ENCODE results near the gene DCPS.
"Not testable (repeated sequence)": the region's sequence is repeated elsewhere in the genome, so short reads cannot be mapped to it uniquely, and the experiment has no call there.

The DCPS gene

GRCh38 chr11:126385991-126386728, 82.3 kb downstream of the DCPS start:
- no peak for DNase-seq

- peak; percentile 74 to 85 for DNase-seq
Observed at GRCh38 chr11:126386729-126387071, 82.8 kb downstream of the DCPS start.

DNA sequence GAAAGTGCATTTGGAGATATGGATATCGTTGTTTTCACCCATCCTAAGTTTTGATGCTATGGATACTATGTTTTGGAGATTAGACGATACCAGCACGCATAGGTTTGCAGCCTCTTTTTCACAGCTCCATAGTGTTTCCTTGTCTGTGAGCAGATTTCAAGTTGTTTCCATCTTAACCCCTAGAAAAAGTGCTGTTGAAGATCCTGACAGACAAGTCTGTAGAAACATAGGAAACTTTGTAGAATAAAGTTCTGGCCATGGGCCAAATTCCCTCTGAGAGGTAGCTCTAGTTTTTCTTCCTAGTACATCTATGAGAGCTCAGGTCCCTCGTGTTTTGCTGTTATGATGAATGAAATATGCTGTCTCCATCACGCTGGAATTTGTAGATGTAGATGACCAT, 84.0 kb downstream of the DCPS start:
- DNase-seq: no peak

GRCh38 chr11:126390272-126390867, 86.5 kb downstream of the DCPS start:
- no peak for DNase-seq

GRCh38 chr11:126391286-126391954, 87.6 kb downstream of the DCPS start:
- DNase-seq: peak; percentile 32 to 36

DNA sequence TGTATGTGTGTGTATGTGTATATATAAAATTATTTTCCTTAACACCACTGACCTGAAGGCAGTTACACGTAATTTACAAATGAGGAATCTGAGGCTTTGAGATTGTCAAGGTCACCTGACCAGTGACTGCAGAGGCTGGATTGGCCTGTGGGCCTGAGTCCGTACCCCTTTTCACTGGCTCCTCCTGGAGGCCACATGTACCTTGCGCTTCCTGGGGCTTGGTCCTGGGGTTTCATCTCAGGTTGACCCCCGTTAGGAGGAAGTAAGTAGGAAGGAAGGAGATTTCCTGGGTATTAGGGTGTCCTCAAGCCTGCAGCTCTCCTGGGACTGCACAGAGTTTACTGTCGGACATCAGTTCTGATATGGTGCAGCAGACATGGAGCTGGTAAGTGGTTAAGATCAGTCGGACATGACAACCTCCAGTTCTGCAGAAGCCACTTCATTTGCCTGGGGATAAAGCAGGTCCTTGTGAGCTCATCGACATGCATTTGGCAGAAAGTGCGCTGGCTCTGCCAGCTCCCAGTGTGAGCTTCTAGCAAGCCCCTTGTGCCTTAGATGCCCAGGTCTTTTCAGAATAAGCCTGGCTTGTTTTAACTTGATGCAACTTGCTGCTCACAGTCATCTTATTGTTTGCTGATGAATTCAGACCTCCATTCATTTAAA, 88.2 kb downstream of the DCPS start:
- DNase-seq: peak; percentile 55 to 77

- peak; percentile 98 to 99 for DNase-seq
Observed at GRCh38 chr11:126392633-126393013, 88.8 kb downstream of the DCPS start.

- no peak for DNase-seq
Observed at GRCh38 chr11:126393143-126393542, 89.3 kb downstream of the DCPS start.

DNA sequence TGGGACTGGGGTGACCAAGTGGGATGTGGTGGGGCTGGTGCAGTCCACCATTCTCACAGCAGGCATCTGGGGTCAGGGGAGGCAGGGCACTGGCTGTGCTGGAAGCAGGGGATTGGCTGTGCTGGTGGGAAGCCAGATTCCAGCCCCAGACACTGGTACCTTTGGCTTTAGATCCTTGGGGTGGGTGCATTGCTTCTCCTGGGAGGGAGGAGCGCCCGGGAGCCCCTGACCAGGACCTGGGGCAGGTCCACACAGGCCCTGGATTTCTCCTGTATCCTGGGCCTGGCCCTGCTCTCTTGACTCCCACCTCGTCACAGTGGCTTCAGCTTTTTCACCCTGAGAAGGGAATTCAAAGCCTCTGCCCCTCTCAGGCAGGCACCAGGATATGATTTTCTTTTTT, 90.2 kb downstream of the DCPS start:
- no peak for DNase-seq

DNA sequence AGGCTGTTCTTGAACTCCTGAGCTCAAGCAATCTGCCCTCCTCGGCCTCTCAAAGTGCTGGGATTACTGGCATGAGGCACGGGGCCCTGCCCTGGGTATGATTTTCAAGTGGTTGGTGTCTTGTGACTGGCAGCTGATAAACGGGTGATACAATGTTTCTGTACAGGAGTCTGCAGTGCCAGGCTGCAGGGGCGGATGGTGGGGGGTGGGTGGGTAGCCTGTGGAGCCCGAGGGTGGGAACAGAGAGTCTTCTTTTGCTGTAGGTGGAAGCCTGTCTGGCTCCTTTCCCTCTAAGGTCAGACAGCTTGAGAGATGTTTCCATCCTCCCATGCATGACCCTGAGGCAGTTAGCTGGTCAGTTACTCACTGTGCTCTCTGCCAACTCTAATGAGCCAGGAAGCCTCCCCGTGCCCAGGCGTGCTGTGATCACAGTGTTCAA, 90.8 kb downstream of the DCPS start:
- not testable (repeated sequence) for DNase-seq
